Germinal center (tissue), 1 donor: ENCODE results near the gene PACS2.
"Not testable (repeated sequence)": the region's sequence is repeated elsewhere in the genome, so short reads cannot be mapped to it uniquely, and the experiment has no call there.

Experiments
- DNase-seq: peaks from one replicate; pipeline ENCODE4 v3.0.0; 2012; ENCODE audit warnings: mixed read lengths, low spot score

Gene PACS2

GRCh38 chr14:105288936-105289335, 25.6 kb upstream of the PACS2 start:
- DNase-seq = not testable (repeated sequence)

- DNase-seq = no peak
Measured at GRCh38 chr14:105290621-105291346, 23.8 kb upstream of the PACS2 start.

GRCh38 chr14:105292826-105293711, 21.5 kb upstream of the PACS2 start:
- no peak for DNase-seq

GRCh38 chr14:105294142-105294597, 20.4 kb upstream of the PACS2 start:
- DNase-seq = peak; percentile 48

- not testable (repeated sequence) for DNase-seq
Measured at GRCh38 chr14:105297311-105297710, 17.2 kb upstream of the PACS2 start.

- DNase-seq = no peak
Measured at GRCh38 chr14:105299654-105300541, 14.7 kb upstream of the PACS2 start.

- peak; percentile 93 for DNase-seq
Measured at GRCh38 chr14:105300542-105301102, 13.9 kb upstream of the PACS2 start, which contains the start of gene BRF1. BRF1 (minus strand) TSS chr14:105301001; CDS start chr14:105300629, 372 bp downstream.

- DNase-seq = peak; percentile 99
Measured at GRCh38 chr14:105301103-105301914, 13.2 kb upstream of the PACS2 start.

- DNase-seq = not testable (repeated sequence)
Measured at GRCh38 chr14:105301915-105302249, 12.7 kb upstream of the PACS2 start.

- no peak for DNase-seq
Measured at GRCh38 chr14:105303949-105304348, 10.6 kb upstream of the PACS2 start.

GRCh38 chr14:105304565-105304964, 10.0 kb upstream of the PACS2 start:
- DNase-seq = no peak

GRCh38 chr14:105305345-105305744, 9.2 kb upstream of the PACS2 start:
- DNase-seq = no peak

GRCh38 chr14:105305791-105306190, 8.8 kb upstream of the PACS2 start:
- no peak for DNase-seq

- DNase-seq = no peak
Measured at GRCh38 chr14:105307052-105307727, 7.4 kb upstream of the PACS2 start.

- DNase-seq = no peak
Measured at GRCh38 chr14:105309371-105309770, 5.2 kb upstream of the PACS2 start.

- no peak for DNase-seq
Measured at GRCh38 chr14:105311838-105312237, 2.7 kb upstream of the PACS2 start.

- no peak for DNase-seq
Measured at GRCh38 chr14:105312973-105313372, 1.6 kb upstream of the PACS2 start.

GRCh38 chr14:105313381-105314286, 914 bp upstream of the PACS2 start:
- DNase-seq = peak; percentile 27

GRCh38 chr14:105315211-105315721, 718 bp downstream of the PACS2 start:
- peak; percentile 58 for DNase-seq
